IPS DF 19.7 (cell line): ENCODE results near the gene CAPNS1.

ENCODE experiments used
- DNase-seq: peaks from one replicate; pipeline ENCODE4 v3.0.0-alpha.2; 2013; ENCODE audit warnings: low read depth, low spot score

Gene CAPNS1

GRCh38 chr19:36139473-36140303 is at the start of gene CAPNS1:
Gene CAPNS1, plus strand, starts transcription at chr19:36140066. Its CDS starts 946 bp downstream, at chr19:36141012.
- no peak for DNase-seq

- no peak for DNase-seq
These were observed 48.8 kb upstream of the CAPNS1 start for GRCh38 chr19:36090910-36091695.

- DNase-seq = no peak
These were observed 47.3 kb upstream of the CAPNS1 start for GRCh38 chr19:36092566-36092965.

GRCh38 chr19:36093146-36093662 is 46.7 kb upstream of the CAPNS1 start:
- no peak for DNase-seq

DNA sequence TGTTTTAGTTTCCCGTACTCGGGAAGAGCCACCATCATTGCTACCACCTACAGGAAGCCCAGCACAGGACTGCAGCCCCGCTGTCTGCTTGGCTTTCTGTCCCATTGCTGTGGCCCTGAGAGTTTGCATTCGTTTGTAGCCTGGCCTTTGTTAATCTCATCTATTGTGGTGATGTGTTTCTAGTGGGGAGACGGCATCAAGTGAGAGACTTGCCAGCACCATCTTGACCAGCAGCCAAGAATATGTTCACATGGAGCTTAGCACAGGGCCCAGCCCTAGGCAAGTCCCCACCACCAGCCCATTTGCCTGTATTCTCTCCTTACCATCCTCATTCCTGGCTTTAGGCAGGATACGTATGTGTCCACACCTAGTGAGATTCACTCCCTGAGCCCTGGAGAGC is 46.2 kb upstream of the CAPNS1 start:
- no peak for DNase-seq

GRCh38 chr19:36097036-36097435 is 42.8 kb upstream of the CAPNS1 start:
- DNase-seq = no peak

GRCh38 chr19:36099166-36099785 is 40.6 kb upstream of the CAPNS1 start:
- no peak for DNase-seq

DNA sequence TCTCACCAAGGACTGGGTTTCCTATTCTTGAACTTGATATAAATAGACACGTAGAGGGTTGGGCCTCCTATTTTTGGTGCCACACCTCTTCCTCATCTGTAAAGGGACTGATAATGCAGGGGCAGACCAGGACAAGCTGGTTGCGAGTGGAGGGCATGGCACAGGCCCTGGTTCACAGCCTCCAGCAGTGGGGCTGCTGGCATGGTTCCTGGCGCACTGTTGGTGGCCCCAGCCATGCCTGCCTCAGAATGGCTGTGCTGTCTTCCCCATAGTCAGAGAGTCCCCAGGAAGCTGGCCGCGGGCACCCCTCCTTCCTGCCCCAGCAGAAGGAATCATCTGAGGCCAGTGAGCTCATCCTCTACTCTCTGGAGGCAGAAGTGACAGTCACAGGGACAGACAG is 39.4 kb upstream of the CAPNS1 start:
- DNase-seq = no peak

DNA sequence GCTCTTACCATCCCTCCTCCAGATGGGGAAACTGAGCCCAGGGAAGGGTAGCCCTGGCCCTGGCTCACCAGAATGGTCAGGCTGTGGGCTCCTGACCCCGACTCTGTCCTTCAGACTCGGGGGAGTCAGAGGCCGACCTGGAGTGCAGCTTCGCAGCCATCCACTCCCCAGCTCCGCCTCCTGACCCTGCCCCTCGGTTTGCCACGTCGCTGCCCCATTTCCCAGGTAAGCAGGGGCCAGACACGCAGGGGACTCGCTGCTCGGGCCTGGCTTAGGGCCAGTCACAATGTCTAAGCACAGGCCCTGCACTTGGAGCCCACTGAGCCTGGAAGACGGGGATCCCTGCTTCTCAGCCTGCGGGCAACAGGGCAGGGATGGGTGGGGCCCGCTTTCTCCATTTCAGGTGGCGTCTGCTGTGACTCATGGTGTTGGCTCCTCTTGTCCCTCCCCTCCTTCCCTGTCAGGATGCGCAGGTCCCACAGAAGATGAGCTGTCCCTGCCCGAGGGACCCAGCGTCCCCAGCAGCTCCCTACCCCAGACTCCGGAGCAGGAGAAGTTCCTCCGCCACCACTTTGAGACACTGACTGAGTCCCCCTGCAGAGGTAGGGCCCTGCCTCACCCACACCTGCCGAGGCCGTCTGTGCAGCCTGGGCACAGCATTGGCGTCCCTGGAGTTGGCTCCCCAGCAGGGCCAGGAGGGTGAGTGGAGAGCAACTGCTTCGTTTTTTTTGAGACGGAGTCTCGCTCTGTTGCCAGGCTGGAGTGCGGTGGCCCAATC is 38.1 kb upstream of the CAPNS1 start:
- no peak for DNase-seq

GRCh38 chr19:36103040-36103626 is 36.7 kb upstream of the CAPNS1 start:
- DNase-seq = no peak

- no peak for DNase-seq
These were observed 35.9 kb upstream of the CAPNS1 start for GRCh38 chr19:36103842-36104552.

DNA sequence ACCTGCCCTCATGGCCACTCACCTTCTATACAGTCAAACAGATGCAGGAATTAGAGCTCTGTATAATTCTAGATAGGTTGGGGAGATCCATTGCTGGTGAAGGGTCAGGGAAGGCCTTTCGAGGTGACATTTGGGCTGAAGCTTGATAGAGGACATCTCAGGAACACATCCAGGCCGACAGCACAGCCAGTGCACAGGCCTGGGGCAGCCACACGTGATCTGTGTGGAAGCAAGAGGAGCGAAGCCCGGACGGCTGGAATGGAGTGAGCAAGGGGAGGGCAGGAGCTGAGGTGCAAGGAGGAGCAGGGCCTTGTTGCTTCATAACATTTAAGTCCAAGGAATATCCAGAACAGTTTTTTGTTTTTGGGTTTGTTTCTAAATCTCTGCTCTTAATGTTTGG is 33.4 kb upstream of the CAPNS1 start:
- no peak for DNase-seq

DNA sequence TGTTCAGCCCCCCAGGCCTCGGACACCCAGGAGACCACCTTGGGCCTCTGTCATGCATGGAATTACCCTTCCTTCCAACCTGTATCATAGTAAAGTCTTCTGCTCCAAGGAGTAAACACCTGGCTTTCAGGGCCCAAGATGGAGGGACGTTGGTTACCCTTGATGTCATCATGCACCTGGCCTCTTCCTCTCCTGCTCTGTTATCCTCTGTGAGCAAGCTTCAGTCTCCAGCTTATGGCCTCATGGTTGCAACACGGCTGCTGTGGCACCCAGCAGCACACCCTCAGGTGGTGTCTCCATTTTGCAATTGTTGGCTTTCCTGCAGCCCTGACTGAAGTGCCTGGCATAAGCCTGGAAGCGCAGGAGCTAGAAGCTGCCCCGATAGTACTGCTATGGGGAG is 32.9 kb upstream of the CAPNS1 start:
- no peak for DNase-seq

DNA sequence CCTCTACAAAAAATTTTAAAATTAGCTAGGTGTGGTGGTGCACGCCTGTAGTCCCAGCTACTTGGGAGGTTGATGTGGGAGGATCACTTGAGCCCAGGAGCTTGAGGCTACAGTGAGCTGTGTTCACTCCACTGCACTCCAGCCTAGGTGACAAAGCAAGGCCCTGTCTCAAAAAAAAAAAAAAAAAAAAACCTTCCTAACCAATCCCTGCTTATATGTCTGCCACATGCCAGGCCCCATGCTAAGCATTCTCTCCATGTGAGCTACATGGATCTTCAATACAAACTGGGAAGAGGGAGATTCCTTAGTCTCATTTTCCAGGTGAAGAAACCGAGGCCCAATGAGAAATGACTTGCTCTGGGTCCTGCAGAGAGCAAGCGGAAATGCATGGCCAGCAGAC is 31.2 kb upstream of the CAPNS1 start:
- DNase-seq = no peak

DNA sequence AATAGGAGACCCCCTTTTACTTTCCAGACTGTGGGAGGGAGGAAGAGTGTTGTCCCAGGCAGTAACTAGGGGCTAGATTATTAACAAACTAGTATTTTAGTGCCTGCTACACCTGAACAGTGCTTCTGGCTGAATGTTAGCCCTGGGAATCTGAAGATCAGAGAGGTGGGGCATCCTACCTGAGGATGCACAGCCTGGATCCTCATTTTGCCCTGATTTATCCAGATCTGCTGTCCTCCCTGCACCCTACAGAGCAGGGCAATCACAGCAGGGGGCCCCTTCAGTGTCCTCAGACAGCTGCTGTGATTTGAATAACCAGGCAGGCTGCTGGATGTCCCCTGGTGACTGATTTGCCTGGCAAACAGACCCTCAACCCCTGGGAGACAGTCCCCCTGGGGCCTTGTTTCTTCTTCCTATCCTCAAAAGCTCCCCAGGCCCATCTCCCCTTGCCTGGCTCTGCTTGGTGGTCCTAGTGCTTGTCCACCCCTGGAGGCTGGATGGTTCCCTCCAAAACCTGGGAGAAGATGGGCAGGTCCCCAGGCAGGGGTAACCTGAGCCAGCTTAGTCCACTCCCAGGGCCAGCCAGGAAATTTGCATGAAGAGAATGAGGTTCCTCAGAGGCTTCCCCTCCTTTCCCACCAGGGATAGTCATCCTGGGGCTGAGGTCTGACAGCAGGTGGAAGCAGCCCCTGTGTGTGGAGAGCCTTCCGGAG is 29.2 kb upstream of the CAPNS1 start, which contains the start of gene OVOL3:
Gene OVOL3 (plus strand): TSS at position 657 of the 713 bp plus-strand sequence. CDS start 60 bp downstream, outside the sequence.
- no peak for DNase-seq

DNA sequence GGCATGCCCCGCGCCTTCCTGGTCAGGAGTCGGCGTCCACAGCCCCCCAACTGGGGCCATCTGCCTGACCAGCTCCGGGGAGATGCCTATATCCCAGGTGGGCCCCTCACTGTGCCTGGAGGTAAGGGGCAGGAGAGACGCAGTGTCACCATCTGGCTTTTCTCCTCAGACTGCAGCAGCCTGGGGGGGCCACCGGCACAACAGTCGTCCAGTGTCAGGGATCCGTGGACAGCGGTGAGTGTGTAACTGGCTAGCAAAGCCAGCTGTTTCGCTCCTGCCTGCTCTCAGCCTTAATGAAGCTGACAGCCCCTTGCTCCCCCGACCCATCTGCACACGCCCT is 28.7 kb upstream of the CAPNS1 start:
- DNase-seq = no peak

DNA sequence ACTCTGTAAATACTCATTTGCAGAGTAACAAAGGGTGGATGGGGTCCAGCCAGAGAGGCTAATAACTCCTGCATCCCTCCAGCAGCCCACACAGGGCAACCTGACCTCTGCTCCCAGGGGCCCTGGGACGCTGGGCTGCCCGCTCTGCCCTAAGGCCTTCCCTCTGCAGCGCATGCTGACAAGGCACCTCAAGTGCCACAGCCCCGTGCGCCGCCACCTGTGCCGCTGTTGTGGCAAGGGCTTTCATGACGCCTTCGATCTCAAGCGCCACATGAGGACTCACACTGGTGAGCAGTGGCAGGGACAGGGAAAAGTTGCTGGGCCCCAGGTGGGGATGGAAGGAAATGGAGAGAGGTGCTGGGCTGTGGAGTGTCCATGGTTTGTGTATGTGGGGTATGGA is 27.2 kb upstream of the CAPNS1 start:
- DNase-seq = no peak

DNA sequence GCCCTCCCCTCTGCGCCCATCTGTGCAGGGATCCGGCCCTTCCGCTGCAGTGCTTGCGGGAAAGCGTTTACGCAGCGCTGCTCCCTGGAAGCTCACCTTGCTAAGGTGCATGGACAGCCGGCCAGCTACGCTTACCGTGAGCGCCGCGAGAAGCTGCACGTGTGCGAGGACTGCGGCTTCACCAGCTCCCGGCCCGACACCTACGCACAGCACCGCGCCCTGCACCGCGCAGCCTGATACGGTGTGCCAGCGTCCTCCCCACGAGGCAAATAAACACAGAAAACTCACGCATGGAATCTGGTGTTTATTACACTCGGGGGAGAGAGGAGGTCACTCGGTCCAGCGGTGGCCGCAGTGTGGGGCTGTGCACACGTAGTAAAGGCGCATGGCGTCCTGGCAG is 26.4 kb upstream of the CAPNS1 start:
- DNase-seq = no peak

DNA sequence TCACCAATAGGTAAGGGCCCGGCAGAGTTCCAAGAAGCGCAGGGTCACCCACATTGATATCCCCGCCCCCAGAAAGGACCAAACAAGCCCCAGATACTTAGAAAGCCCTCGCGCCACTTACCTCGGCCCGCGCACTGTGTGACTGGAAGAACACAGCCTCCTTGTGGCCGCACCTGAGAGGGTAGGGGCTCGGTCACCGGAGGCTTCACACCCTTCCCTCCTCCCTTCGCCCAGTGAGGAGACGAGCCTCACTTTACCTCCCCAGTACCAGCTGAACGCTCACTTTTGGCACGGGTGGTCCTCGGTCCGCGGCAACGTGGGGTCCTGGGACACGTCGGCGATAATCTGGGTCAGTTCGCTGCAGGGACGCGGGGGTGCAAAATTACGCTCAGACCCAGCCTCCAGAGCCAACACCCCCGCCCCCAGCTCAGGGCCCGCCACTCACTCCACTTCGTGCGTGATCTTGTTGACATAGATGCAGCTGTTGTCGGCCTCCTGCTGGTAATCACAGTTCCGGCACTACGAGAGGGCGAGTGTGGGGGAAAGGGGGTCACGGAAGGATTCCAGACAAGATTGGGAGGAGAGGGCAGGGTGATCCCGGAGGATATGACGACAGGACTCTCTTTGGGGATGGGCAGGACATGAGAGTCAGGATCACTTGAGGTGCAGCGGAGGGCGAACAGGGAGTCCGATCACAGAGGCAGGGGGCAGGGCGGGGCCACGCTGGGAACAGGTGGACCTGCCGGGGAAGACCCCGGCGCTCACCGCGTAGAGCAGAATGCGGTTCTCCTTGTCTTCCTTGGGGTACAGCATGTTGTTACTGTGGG is 25.8 kb upstream of the CAPNS1 start:
- no peak for DNase-seq
